Panc1 (cell line): ENCODE results near the gene KCTD19. TPM values are rescaled to one million over a fixed set of nuclear protein-coding genes. Genes with fewer than 3 reads are reported as not detected.

Source experiments
- ATAC-seq: fragments of 200-7000 bp; cut with Tn5 transposase; 2 replicates; pipeline ENCODE4 v1.9.1; 2020; ENCODE audit warnings: mild to moderate bottlenecking, moderate library complexity
- BruUV-seq: library from RNA; stranded (reverse); fragments of 400-500 nt; replicated peaks from 2 replicates; lab custom pipeline; 2021; lab: Mats Ljungman, UMichigan
- CTCF ChIA-PET: fragments of 300-600 bp; sonication (Branson Sonifier 250); formaldehyde crosslinking; loops from one replicate; lab custom pipeline; 2022; ENCODE audit warnings: antibody characterized with exemption; lab: Charles Lee
- POLR2A ChIA-PET: fragments of 300-600 bp; sonication (Branson Sonifier 250); formaldehyde crosslinking; loops from one replicate; lab custom pipeline; 2022; ENCODE audit warnings: antibody characterized with exemption; lab: Charles Lee
- DNase-seq: peaks from one replicate; pipeline ENCODE4 v3.0.0-alpha.2; 2010; ENCODE audit warnings: low read depth, low spot score
- H3K27ac ChIP-seq: 2 replicates; pipeline ENCODE4 v1.5.1; 2011; ENCODE audit warnings: mild to moderate bottlenecking, low read length, inconsistent platforms
- H3K27me3 ChIP-seq: fragments of 200-500 bp; sonication (Bioruptor generic); 2 replicates; pipeline ENCODE4 v1.6.0; 2014; ENCODE audit warnings: low read length, inconsistent platforms; ENCODE audit not compliant: control insufficient read depth, insufficient read depth
- H3K36me3 ChIP-seq: fragments of 200-500 bp; sonication (Bioruptor generic); 2 replicates; pipeline ENCODE4 v1.5.1; 2014; ENCODE audit warnings: inconsistent platforms, mild to moderate bottlenecking, low read length, moderate library complexity; ENCODE audit not compliant: control insufficient read depth, insufficient read depth
- H3K4me1 ChIP-seq: 2 replicates; pipeline ENCODE4 v1.5.1; 2011; ENCODE audit warnings: inconsistent platforms, mild to moderate bottlenecking, low read length, moderate library complexity; ENCODE audit not compliant: control insufficient read depth, insufficient read depth
- H3K4me3 ChIP-seq, 2 experiments: 2 replicates each; pipeline ENCODE4 v1.5.1; 2011 to 2012; ENCODE audit warnings: low read depth in 2 of 2, low read length in 2 of 2, mild to moderate bottlenecking in 2 of 2, inconsistent platforms in 1 of 2, moderate library complexity in 1 of 2
- H3K9me3 ChIP-seq: fragments of 200-500 bp; sonication (Bioruptor generic); 2 replicates; pipeline ENCODE4 v1.5.1; 2014; ENCODE audit warnings: low read depth, mild to moderate bottlenecking, inconsistent platforms, low read length, moderate library complexity; ENCODE audit not compliant: control insufficient read depth, insufficient read depth
- POLR2AphosphoS5 ChIP-seq: IDR thresholded peaks from 2 replicates; pipeline ENCODE4 v1.6.1; 2012; ENCODE audit warnings: mild to moderate bottlenecking, low read depth, low read length, moderate library complexity
- SIN3A ChIP-seq: IDR thresholded peaks from 2 replicates; pipeline ENCODE4 v1.6.1; 2012; ENCODE audit warnings: low read depth, mild to moderate bottlenecking, low read length, moderate library complexity, borderline replicate concordance; ENCODE audit not compliant: insufficient read depth
- in situ Hi-C: cut with HindIII; loops from 2 replicates; pipeline ENCODE4 v1.10.0; 2016; ENCODE audit warnings: low sequenced_read_pairs, low pct_unique_long_range_greater_than_20kb
- intact Hi-C: fragments of 100-400 bp; cut with micrococcal nuclease; formaldehyde crosslinking; loops from one replicate; pipeline ENCODE4 v1.10.0; 2022; ENCODE audit not compliant: unreplicated experiment
- total RNA-seq: library from RNA; stranded (reverse); gene quantifications from one replicate; pipeline ENCODE4 v1.2.1, GENCODE V29; 2021; ENCODE audit not compliant: unreplicated experiment
- TF ChIP-seq, protein P1 (sequence below), 2 experiments: IDR thresholded peaks; 2 replicates each; pipeline ENCODE4 v1.6.1; 2011 to 2012; ENCODE audit warnings: low read depth in 2 of 2, control low read depth in 1 of 2, low read length in 1 of 2, mild to moderate bottlenecking in 1 of 2, moderate library complexity in 1 of 2; ENCODE audit not compliant: insufficient read depth in 1 of 2
- TF ChIP-seq, protein P2 (sequence below): fragments of 450-650 bp; IDR thresholded peaks from 2 replicates; pipeline ENCODE4 v1.5.1; 2017; ENCODE audit warnings: mild to moderate bottlenecking

Gene KCTD19
- total RNA-seq, 1 experiment from 2014 or later, result 0.62 TPM

- CTCF ChIA-PET, result interaction anchor here (0.6 kb wide), 1 partner anchor 21 kb away, joined by 4 read pairs; no protein-coding TSS in a partner anchor
- in situ Hi-C loops (no loop called here), intact Hi-C loops (no loop called here)
- peak within 1 kb of the TSS; percentile 44 for H3K27ac ChIP-seq
- peak within 1 kb of the TSS; percentile 43 to 62 for H3K4me3 ChIP-seq
- H3K36me3 ChIP-seq, result no peaks in the 10 kb centered on the region; the same call in 1 of the 2 replicates
- H3K4me1 ChIP-seq, result peaks cover 6% of the 10 kb centered on the region; the same call in 1 of the 2 replicates
- no peaks in the 10 kb centered on the region for H3K27me3 ChIP-seq
- no TSS peak for BruUV-seq
- DNase-seq, result no peak
- no peaks in the 10 kb centered on the region for H3K9me3 ChIP-seq
- POLR2A ChIA-PET, result no interaction called here
- ATAC-seq, result peak; percentile 92
- TF ChIP-seq, protein P1, sequence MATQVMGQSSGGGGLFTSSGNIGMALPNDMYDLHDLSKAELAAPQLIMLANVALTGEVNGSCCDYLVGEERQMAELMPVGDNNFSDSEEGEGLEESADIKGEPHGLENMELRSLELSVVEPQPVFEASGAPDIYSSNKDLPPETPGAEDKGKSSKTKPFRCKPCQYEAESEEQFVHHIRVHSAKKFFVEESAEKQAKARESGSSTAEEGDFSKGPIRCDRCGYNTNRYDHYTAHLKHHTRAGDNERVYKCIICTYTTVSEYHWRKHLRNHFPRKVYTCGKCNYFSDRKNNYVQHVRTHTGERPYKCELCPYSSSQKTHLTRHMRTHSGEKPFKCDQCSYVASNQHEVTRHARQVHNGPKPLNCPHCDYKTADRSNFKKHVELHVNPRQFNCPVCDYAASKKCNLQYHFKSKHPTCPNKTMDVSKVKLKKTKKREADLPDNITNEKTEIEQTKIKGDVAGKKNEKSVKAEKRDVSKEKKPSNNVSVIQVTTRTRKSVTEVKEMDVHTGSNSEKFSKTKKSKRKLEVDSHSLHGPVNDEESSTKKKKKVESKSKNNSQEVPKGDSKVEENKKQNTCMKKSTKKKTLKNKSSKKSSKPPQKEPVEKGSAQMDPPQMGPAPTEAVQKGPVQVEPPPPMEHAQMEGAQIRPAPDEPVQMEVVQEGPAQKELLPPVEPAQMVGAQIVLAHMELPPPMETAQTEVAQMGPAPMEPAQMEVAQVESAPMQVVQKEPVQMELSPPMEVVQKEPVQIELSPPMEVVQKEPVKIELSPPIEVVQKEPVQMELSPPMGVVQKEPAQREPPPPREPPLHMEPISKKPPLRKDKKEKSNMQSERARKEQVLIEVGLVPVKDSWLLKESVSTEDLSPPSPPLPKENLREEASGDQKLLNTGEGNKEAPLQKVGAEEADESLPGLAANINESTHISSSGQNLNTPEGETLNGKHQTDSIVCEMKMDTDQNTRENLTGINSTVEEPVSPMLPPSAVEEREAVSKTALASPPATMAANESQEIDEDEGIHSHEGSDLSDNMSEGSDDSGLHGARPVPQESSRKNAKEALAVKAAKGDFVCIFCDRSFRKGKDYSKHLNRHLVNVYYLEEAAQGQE (IDR thresholded peaks at IDR 0.05; ENCODE audit: insufficient read depth in 1 of 2, low read depth in 2 of 2, low read length in 1 of 2), result no peak
- TF ChIP-seq, protein P2, sequence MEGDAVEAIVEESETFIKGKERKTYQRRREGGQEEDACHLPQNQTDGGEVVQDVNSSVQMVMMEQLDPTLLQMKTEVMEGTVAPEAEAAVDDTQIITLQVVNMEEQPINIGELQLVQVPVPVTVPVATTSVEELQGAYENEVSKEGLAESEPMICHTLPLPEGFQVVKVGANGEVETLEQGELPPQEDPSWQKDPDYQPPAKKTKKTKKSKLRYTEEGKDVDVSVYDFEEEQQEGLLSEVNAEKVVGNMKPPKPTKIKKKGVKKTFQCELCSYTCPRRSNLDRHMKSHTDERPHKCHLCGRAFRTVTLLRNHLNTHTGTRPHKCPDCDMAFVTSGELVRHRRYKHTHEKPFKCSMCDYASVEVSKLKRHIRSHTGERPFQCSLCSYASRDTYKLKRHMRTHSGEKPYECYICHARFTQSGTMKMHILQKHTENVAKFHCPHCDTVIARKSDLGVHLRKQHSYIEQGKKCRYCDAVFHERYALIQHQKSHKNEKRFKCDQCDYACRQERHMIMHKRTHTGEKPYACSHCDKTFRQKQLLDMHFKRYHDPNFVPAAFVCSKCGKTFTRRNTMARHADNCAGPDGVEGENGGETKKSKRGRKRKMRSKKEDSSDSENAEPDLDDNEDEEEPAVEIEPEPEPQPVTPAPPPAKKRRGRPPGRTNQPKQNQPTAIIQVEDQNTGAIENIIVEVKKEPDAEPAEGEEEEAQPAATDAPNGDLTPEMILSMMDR, result peak; percentile 88
These were observed 47.0 kb downstream of the KCTD19 start, which contains the start of gene PLEKHG4 for GRCh38 chr16:67279296-67280089. Gene PLEKHG4 (plus strand): TSS chr16:67279532. CDS start chr16:67280045, 513 bp downstream.

DNA sequence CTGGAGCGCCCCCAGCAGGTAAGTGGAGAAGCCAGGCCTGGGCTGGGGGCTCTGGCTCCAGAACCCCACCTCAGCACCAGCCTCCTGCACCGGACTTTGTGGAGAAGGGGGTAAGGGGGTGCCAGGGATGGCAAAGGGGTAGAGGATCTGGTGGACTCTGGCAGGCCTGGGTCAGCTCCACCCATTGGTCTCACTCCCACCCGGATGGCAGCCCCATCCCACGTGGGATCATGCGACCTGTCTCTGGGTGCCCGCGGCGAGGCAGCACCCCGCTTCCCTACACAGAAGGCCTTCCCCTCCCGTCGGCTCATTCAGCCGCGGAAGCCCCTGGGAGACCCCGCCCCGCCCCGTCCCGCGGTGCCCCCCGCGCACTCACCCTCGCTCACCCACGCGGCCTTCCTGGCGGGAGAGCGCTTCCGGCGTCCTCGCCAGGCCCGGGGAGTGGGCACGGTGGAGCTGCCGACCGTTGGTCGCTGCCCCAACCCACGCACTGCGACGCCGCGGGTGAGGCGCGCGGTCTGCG lies 47.7 kb downstream of the KCTD19 start:
- CTCF ChIA-PET, result interaction anchor here (0.6 kb wide), 1 partner anchor 20 kb away, joined by 4 read pairs; no protein-coding TSS in a partner anchor
- in situ Hi-C loops, result no loop called here
- TF ChIP-seq POLR2AphosphoS5, result no peak
- TF ChIP-seq SIN3A, result no peak
- TF ChIP-seq, protein P1 (IDR thresholded peaks at IDR 0.05; ENCODE audit: insufficient read depth in 1 of 2, low read depth in 2 of 2, low read length in 1 of 2), result no peak

More for the DNA sequence above, 47.7 kb downstream of the KCTD19 start:
- peak; percentile 47 for ATAC-seq
- no peak for DNase-seq
- intact Hi-C loops, result no loop called here
- BruUV-seq, result no TSS peak
- Histone ChIP-seq H3K27me3 (no peaks in the 10 kb centered on the region), H3K36me3 (no peaks in the 10 kb centered on the region; the same call in 1 of the 2 replicates), H3K4me3 (peak overlapping the region; percentile 43 to 62), H3K27ac (peak overlapping the region; percentile 44), H3K9me3 (no peaks in the 10 kb centered on the region), H3K4me1 (peaks cover 6% of the 10 kb centered on the region; the same call in 1 of the 2 replicates)
- POLR2A ChIA-PET, result no interaction called here
